GM12864 (cell line): ENCODE results near the gene DZIP1L.

Experiments
- DNase-seq: peaks from one replicate; pipeline ENCODE4 v3.0.0-alpha.2; 2011; ENCODE audit warnings: low read depth
- H3K4me3 ChIP-seq: 2 replicates; pipeline ENCODE4 v1.5.1; 2011; ENCODE audit warnings: mild to moderate bottlenecking, low read depth, low read length, control low read depth
- CTCF ChIP-seq: IDR thresholded peaks from 2 replicates; pipeline ENCODE4 v1.5.1; 2011; ENCODE audit warnings: low read depth, mild to moderate bottlenecking, moderate library complexity, low read length, control low read depth, inconsistent platforms; ENCODE audit errors: missing control alignments

The DZIP1L gene

DNA sequence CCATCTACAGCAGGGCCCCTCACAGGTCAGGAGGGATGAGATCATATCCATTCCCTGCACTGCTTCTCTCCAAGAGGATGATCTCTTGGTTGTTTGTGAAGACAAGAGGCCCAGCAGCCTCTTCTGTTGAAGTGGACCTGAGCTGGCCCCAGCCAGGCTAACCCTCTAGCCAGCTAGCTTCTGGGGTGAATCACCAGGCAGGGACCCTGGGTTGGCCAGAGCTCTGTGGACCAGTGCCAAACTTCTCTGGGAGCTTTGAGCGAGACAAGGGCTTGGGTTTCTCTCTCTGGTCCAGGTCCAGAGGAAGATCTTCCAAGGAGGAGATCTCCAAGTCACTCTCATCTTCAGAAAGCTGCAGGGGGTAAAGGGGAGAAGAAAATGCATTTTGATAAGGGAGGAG, 52.8 kb downstream of the DZIP1L start:
- no peak for DNase-seq
- TF ChIP-seq CTCF, result no peak
- no peak overlapping the region for H3K4me3 ChIP-seq

- no peak for DNase-seq
- H3K4me3 ChIP-seq, result no peak overlapping the region
- no peak for TF ChIP-seq CTCF
Observed at GRCh38 chr3:138062037-138062436, 53.4 kb downstream of the DZIP1L start.

DNA sequence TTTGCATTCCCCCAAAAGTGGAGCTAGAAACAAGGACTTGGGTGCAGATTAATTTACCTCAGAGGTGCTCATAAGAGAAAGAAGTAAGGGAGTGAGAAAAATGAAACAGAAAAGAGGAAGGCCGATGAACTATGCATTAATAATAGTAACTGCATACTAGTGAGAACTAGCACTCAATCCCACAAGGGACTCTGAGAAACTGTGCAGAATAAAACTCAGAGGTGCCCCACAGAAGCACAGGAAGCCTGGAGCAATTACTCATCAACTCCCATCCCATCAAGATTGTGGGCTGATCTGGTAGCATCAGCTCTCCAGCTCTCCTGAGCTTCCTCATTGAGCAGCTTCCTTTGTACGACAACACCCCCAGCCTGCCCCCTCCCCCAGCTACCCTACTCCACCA, 54.6 kb downstream of the DZIP1L start:
- no peak for DNase-seq
- TF ChIP-seq CTCF, result no peak
- H3K4me3 ChIP-seq, result no peak overlapping the region

- no peak for DNase-seq
- no peak overlapping the region for H3K4me3 ChIP-seq
- TF ChIP-seq CTCF, result no peak
Observed at GRCh38 chr3:138059261-138059660, 56.1 kb downstream of the DZIP1L start.

- no peak overlapping the region for H3K4me3 ChIP-seq
- TF ChIP-seq CTCF, result no peak
- DNase-seq, result no peak
Observed at GRCh38 chr3:138057384-138057783, 58.0 kb downstream of the DZIP1L start.

DNA sequence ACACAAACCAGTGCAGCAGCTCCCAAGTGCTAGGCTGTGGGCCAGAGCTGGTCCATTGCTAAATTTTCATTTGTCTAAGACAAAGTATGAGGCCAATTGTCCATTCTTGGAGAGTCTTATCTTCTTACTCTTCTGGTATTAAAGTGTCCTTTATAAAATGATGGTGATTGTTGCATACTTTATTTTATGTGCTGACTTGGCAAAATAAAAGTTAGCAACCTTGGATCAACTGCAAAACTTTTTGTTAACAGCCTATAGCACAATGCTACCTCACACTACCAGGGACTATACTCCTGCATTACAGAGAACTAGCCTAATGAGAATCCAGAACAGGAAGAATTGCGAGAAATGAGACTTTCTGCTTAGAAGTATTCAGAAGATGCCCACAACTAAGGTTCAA, 61.4 kb downstream of the DZIP1L start:
- TF ChIP-seq CTCF, result no peak

GRCh38 chr3:138051947-138052802, 63.2 kb downstream of the DZIP1L start:
- DNase-seq, result no peak
- no peak overlapping the region for H3K4me3 ChIP-seq
- TF ChIP-seq CTCF, result peak; percentile 86

More for the DNA sequence above, 61.4 kb downstream of the DZIP1L start:
- H3K4me3 ChIP-seq, result no peak overlapping the region
- DNase-seq, result no peak
